HEK293 (cell line): Measurements from ENCODE around the gene COL4A1.

Experiments
- MZF1 ChIP-seq: fragments of 450-650 bp; formaldehyde crosslinking; IDR thresholded peaks from 2 replicates; pipeline ENCODE4 v1.5.1; 2017; ENCODE audit warnings: missing biosample characterization, missing genetic modification characterization, borderline replicate concordance
- REPIN1 ChIP-seq: fragments of 450-650 bp; formaldehyde crosslinking; IDR thresholded peaks from 2 replicates; pipeline ENCODE4 v1.5.1; 2017; ENCODE audit warnings: missing biosample characterization, missing genetic modification characterization, low read depth
- YY1 ChIP-seq: fragments of 450-650 bp; formaldehyde crosslinking; IDR thresholded peaks from 2 replicates; pipeline ENCODE4 v1.5.1; 2018; ENCODE audit warnings: missing biosample characterization, missing genetic modification characterization
- YY2 ChIP-seq: fragments of 450-650 bp; formaldehyde crosslinking; IDR thresholded peaks from 2 replicates; pipeline ENCODE4 v1.5.1; 2016; ENCODE audit warnings: missing biosample characterization, missing genetic modification characterization
- ZFP41 ChIP-seq: fragments of 450-650 bp; formaldehyde crosslinking; IDR thresholded peaks from 2 replicates; pipeline ENCODE4 v1.5.1; 2016; ENCODE audit warnings: missing biosample characterization, missing genetic modification characterization, borderline replicate concordance
- ZNF157 ChIP-seq: fragments of 450-650 bp; formaldehyde crosslinking; IDR thresholded peaks from 2 replicates; pipeline ENCODE4 v1.5.1; 2016; ENCODE audit warnings: missing biosample characterization, missing genetic modification characterization
- ZNF184 ChIP-seq: fragments of 450-650 bp; IDR thresholded peaks from 2 replicates; pipeline ENCODE4 v1.5.1; 2018; ENCODE audit warnings: missing biosample characterization, mild to moderate bottlenecking, missing genetic modification characterization
- ZNF214 ChIP-seq: fragments of 450-650 bp; formaldehyde crosslinking; IDR thresholded peaks from 2 replicates; pipeline ENCODE4 v1.5.1; 2017; ENCODE audit warnings: missing biosample characterization, mild to moderate bottlenecking, missing genetic modification characterization, borderline replicate concordance
- ZNF335 ChIP-seq: fragments of 450-650 bp; formaldehyde crosslinking; conservative IDR thresholded peaks from 2 replicates; pipeline ENCODE4 v1.5.1; 2016; ENCODE audit warnings: missing biosample characterization, missing genetic modification characterization
- ZNF350 ChIP-seq: fragments of 450-650 bp; formaldehyde crosslinking; IDR thresholded peaks from 2 replicates; pipeline ENCODE4 v1.5.0; 2017; ENCODE audit warnings: missing biosample characterization, mild to moderate bottlenecking, missing genetic modification characterization
- ZNF394 ChIP-seq: fragments of 450-650 bp; formaldehyde crosslinking; IDR thresholded peaks from 2 replicates; pipeline ENCODE4 v1.5.1; 2016; ENCODE audit warnings: missing biosample characterization, missing genetic modification characterization, mild to moderate bottlenecking, moderate library complexity, borderline replicate concordance
- ZNF473 ChIP-seq: fragments of 450-650 bp; formaldehyde crosslinking; IDR thresholded peaks from 2 replicates; pipeline ENCODE4 v1.5.1; 2017; ENCODE audit warnings: missing biosample characterization, missing genetic modification characterization
- ZNF501 ChIP-seq: fragments of 450-650 bp; formaldehyde crosslinking; IDR thresholded peaks from 2 replicates; pipeline ENCODE4 v1.5.1; 2016; ENCODE audit warnings: missing biosample characterization, missing genetic modification characterization
- ZNF521 ChIP-seq: fragments of 450-650 bp; formaldehyde crosslinking; IDR thresholded peaks from 2 replicates; pipeline ENCODE4 v1.5.1; 2017; ENCODE audit warnings: missing biosample characterization, mild to moderate bottlenecking, missing genetic modification characterization
- ZNF677 ChIP-seq: fragments of 450-650 bp; IDR thresholded peaks from 2 replicates; pipeline ENCODE4 v1.5.0; 2018; ENCODE audit warnings: missing biosample characterization, mild to moderate bottlenecking, missing genetic modification characterization, moderate library complexity
- TF ChIP-seq, protein P1 (sequence below): fragments of 450-650 bp; formaldehyde crosslinking; IDR thresholded peaks from 2 replicates; pipeline ENCODE4 v1.5.1; 2016; ENCODE audit warnings: missing biosample characterization, missing genetic modification characterization
- TF ChIP-seq, protein P2 (sequence below): fragments of 450-650 bp; formaldehyde crosslinking; IDR thresholded peaks from 2 replicates; pipeline ENCODE4; 2016; ENCODE audit warnings: missing biosample characterization, missing genetic modification characterization
- TF ChIP-seq, protein P3 (sequence below): fragments of 450-650 bp; formaldehyde crosslinking; IDR thresholded peaks from 2 replicates; pipeline ENCODE4 v1.5.1; 2016; ENCODE audit warnings: missing biosample characterization, missing genetic modification characterization, borderline replicate concordance
- TF ChIP-seq, protein P4 (sequence below): fragments of 450-650 bp; formaldehyde crosslinking; IDR thresholded peaks from 2 replicates; pipeline ENCODE4 v1.5.0; 2017; ENCODE audit warnings: missing biosample characterization, missing genetic modification characterization, borderline replicate concordance
- TF ChIP-seq, protein P5 (sequence below): fragments of 450-650 bp; formaldehyde crosslinking; IDR thresholded peaks from 2 replicates; pipeline ENCODE4 v1.5.1; 2017; ENCODE audit warnings: missing biosample characterization, mild to moderate bottlenecking, missing genetic modification characterization, moderate library complexity
- TF ChIP-seq, protein P6 (sequence below): fragments of 450-650 bp; formaldehyde crosslinking; IDR thresholded peaks from 2 replicates; pipeline ENCODE4 v1.5.1; 2017; ENCODE audit warnings: missing biosample characterization, missing genetic modification characterization

COL4A1 gene

DNA sequence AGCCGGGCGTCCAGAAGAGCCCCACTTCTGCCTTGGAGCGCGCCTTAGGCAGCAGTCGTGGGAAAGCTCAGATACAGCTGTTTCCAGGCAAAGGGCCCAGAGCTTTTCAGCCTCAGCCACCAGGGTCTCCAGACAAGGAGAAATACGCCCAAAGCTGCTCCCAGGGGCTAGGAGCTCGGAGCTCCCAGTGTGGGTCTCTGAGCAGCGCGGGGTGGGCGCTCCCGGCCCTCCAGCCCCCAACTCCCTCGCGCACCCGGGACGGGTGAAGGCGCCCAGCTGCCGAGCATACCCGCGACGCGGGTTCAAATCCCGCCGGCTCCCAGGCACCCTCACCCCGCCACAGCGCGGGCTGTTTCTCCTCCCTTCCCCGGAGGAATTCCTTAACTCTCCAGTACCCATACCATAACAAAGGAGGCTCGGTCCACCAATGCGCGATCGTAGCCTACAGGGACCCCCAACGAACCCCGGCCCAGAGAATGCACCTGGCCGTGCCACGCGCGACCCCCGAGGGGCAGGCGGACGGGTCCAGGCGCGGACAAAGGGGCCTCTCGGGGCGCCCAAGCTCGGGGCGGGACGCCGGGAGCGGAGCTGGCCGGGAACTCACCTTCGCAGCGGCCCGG lies 507 bp downstream of the COL4A1 start (continued):
- TF ChIP-seq, protein P1, sequence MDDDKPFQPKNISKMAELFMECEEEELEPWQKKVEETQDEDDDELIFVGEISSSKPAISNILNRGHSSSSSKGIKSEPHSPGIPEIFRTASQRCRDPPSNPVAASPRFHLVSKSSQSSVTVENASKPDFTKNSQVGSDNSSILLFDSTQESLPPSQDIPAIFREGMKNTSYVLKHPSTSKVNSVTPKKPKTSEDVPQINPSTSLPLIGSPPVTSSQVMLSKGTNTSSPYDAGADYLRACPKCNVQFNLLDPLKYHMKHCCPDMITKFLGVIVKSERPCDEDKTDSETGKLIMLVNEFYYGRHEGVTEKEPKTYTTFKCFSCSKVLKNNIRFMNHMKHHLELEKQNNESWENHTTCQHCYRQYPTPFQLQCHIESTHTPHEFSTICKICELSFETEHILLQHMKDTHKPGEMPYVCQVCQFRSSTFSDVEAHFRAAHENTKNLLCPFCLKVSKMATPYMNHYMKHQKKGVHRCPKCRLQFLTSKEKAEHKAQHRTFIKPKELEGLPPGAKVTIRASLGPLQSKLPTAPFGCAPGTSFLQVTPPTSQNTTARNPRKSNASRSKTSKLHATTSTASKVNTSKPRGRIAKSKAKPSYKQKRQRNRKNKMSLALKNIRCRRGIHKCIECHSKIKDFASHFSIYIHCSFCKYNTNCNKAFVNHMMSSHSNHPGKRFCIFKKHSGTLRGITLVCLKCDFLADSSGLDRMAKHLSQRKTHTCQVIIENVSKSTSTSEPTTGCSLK (tag by site-specific recombination), result no peak
- peak; percentile 38; the same call in 1 of the 2 replicates for TF ChIP-seq ZNF335 (tag by site-specific recombination)
- TF ChIP-seq ZNF184 (tag by site-specific recombination), result no peak
- TF ChIP-seq, protein P2, sequence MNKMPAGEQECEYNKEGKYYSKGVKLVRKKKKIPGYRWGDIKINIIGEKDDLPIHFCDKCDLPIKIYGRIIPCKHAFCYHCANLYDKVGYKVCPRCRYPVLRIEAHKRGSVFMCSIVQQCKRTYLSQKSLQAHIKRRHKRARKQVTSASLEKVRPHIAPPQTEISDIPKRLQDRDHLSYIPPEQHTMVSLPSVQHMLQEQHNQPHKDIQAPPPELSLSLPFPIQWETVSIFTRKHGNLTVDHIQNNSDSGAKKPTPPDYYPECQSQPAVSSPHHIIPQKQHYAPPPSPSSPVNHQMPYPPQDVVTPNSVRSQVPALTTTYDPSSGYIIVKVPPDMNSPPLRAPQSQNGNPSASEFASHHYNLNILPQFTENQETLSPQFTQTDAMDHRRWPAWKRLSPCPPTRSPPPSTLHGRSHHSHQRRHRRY (tag by site-specific recombination), result no peak
- TF ChIP-seq ZNF214 (tag by site-specific recombination), result no peak
- TF ChIP-seq, protein P3, sequence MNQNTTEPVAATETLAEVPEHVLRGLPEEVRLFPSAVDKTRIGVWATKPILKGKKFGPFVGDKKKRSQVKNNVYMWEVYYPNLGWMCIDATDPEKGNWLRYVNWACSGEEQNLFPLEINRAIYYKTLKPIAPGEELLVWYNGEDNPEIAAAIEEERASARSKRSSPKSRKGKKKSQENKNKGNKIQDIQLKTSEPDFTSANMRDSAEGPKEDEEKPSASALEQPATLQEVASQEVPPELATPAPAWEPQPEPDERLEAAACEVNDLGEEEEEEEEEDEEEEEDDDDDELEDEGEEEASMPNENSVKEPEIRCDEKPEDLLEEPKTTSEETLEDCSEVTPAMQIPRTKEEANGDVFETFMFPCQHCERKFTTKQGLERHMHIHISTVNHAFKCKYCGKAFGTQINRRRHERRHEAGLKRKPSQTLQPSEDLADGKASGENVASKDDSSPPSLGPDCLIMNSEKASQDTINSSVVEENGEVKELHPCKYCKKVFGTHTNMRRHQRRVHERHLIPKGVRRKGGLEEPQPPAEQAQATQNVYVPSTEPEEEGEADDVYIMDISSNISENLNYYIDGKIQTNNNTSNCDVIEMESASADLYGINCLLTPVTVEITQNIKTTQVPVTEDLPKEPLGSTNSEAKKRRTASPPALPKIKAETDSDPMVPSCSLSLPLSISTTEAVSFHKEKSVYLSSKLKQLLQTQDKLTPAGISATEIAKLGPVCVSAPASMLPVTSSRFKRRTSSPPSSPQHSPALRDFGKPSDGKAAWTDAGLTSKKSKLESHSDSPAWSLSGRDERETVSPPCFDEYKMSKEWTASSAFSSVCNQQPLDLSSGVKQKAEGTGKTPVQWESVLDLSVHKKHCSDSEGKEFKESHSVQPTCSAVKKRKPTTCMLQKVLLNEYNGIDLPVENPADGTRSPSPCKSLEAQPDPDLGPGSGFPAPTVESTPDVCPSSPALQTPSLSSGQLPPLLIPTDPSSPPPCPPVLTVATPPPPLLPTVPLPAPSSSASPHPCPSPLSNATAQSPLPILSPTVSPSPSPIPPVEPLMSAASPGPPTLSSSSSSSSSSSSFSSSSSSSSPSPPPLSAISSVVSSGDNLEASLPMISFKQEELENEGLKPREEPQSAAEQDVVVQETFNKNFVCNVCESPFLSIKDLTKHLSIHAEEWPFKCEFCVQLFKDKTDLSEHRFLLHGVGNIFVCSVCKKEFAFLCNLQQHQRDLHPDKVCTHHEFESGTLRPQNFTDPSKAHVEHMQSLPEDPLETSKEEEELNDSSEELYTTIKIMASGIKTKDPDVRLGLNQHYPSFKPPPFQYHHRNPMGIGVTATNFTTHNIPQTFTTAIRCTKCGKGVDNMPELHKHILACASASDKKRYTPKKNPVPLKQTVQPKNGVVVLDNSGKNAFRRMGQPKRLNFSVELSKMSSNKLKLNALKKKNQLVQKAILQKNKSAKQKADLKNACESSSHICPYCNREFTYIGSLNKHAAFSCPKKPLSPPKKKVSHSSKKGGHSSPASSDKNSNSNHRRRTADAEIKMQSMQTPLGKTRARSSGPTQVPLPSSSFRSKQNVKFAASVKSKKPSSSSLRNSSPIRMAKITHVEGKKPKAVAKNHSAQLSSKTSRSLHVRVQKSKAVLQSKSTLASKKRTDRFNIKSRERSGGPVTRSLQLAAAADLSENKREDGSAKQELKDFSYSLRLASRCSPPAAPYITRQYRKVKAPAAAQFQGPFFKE (tag by site-specific recombination), result no peak
- TF ChIP-seq ZNF473 (tag by site-specific recombination), result no peak
- peak; percentile 31; the same call in 1 of the 2 replicates for TF ChIP-seq ZNF501
- no peak for TF ChIP-seq ZNF157 (tag by site-specific recombination)
- TF ChIP-seq MZF1 (tag by site-specific recombination), result no peak
- no peak for TF ChIP-seq REPIN1 (tag by site-specific recombination)
- TF ChIP-seq, protein P4, sequence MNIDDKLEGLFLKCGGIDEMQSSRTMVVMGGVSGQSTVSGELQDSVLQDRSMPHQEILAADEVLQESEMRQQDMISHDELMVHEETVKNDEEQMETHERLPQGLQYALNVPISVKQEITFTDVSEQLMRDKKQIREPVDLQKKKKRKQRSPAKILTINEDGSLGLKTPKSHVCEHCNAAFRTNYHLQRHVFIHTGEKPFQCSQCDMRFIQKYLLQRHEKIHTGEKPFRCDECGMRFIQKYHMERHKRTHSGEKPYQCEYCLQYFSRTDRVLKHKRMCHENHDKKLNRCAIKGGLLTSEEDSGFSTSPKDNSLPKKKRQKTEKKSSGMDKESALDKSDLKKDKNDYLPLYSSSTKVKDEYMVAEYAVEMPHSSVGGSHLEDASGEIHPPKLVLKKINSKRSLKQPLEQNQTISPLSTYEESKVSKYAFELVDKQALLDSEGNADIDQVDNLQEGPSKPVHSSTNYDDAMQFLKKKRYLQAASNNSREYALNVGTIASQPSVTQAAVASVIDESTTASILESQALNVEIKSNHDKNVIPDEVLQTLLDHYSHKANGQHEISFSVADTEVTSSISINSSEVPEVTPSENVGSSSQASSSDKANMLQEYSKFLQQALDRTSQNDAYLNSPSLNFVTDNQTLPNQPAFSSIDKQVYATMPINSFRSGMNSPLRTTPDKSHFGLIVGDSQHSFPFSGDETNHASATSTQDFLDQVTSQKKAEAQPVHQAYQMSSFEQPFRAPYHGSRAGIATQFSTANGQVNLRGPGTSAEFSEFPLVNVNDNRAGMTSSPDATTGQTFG (tag by site-specific recombination), result no peak
- TF ChIP-seq ZNF677 (tag by site-specific recombination), result no peak
- TF ChIP-seq, protein P5, sequence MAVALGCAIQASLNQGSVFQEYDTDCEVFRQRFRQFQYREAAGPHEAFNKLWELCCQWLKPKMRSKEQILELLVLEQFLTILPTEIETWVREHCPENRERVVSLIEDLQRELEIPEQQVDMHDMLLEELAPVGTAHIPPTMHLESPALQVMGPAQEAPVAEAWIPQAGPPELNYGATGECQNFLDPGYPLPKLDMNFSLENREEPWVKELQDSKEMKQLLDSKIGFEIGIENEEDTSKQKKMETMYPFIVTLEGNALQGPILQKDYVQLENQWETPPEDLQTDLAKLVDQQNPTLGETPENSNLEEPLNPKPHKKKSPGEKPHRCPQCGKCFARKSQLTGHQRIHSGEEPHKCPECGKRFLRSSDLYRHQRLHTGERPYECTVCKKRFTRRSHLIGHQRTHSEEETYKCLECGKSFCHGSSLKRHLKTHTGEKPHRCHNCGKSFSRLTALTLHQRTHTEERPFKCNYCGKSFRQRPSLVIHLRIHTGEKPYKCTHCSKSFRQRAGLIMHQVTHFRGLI (tag by site-specific recombination), result no peak
- TF ChIP-seq ZNF350 (tag by site-specific recombination), result no peak
- TF ChIP-seq, protein P6, sequence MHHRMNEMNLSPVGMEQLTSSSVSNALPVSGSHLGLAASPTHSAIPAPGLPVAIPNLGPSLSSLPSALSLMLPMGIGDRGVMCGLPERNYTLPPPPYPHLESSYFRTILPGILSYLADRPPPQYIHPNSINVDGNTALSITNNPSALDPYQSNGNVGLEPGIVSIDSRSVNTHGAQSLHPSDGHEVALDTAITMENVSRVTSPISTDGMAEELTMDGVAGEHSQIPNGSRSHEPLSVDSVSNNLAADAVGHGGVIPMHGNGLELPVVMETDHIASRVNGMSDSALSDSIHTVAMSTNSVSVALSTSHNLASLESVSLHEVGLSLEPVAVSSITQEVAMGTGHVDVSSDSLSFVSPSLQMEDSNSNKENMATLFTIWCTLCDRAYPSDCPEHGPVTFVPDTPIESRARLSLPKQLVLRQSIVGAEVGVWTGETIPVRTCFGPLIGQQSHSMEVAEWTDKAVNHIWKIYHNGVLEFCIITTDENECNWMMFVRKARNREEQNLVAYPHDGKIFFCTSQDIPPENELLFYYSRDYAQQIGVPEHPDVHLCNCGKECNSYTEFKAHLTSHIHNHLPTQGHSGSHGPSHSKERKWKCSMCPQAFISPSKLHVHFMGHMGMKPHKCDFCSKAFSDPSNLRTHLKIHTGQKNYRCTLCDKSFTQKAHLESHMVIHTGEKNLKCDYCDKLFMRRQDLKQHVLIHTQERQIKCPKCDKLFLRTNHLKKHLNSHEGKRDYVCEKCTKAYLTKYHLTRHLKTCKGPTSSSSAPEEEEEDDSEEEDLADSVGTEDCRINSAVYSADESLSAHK, result no peak; the same call in 1 of the 2 replicates
- TF ChIP-seq ZNF394 (tag by site-specific recombination), result peak; percentile 14; the same call in 1 of the 2 replicates
- no peak for TF ChIP-seq ZFP41
- TF ChIP-seq YY2, result no peak
- no peak for TF ChIP-seq ZNF521
- no peak for TF ChIP-seq YY1
